Gastroesophageal sphincter (tissue), 3 donors: Measurements from ENCODE around the gene ZNF687.

Source experiments
- CTCF ChIP-seq, 4 experiments: fragments of 200-600 bp in 2 of 4; fragments of 450-650 bp in 2 of 4; sonication (generic) in 1 of 4; IDR thresholded peaks; one replicate each; pipeline ENCODE4 v1.5.1; 2017 to 2019; ENCODE audit warnings: antibody characterized with exemption in 4 of 4, mild to moderate bottlenecking in 2 of 4, moderate library complexity in 2 of 4
- EP300 ChIP-seq: sonication (generic); formaldehyde crosslinking; IDR thresholded peaks from one replicate; pipeline ENCODE4 v1.6.1; 2017; ENCODE audit warnings: antibody characterized with exemption, mild to moderate bottlenecking
- POLR2AphosphoS5 ChIP-seq: sonication (generic); formaldehyde crosslinking; IDR thresholded peaks from one replicate; pipeline ENCODE4 v1.6.1; 2017; ENCODE audit warnings: antibody characterized with exemption

- no peak for TF ChIP-seq CTCF (IDR thresholded peaks at IDR 0.05)
- TF ChIP-seq POLR2AphosphoS5, result no peak
- TF ChIP-seq EP300, result no peak
Measured at GRCh38 chr1:151325646-151326429, 43.7 kb downstream of the ZNF687 start.
